ENCODE results near the gene XRCC5. TPM values are rescaled to one million over a fixed set of nuclear protein-coding genes. Genes with fewer than 3 reads are reported as not detected.
A peak's percentile ranks its signal among the peaks of the same experiment; 100 is the strongest.

The XRCC5 gene
- total and polyA plus RNA-seq, 7 experiments from 2014 or later = 168 to 347 (median 231) TPM

- Mint-ChIP-seq H3K4me3 (peak overlapping the region; percentile 76 to 97 (median 94)), H3K9me3 (no peaks in the 10 kb centered on the region), H3K36me3 (peaks cover 0 to 14% (median 4%) of the 10 kb centered on the region in 5 donors), H3K27me3 (no peaks in the 10 kb centered on the region), H3K4me1 (peaks cover 50 to 83% (median 66%) of the 10 kb centered on the region in 7 donors), H3K27ac (peak overlapping the region; percentile 59 to 97 (median 95))
- intact Hi-C loops (cut with micrococcal nuclease) = loop anchor here (2.0 to 10.0 kb wide), 4 partner anchors 47 to 1277 kb away; partner anchors contain the start of genes BARD1 (in 2 of the 2), ATIC (in 1 of the 2) and MREG (in 1 of the 2)
- peaks cover 42 to 61% of the 10 kb centered on the region in 2 donors for H3K4me1 ChIP-seq (ENCODE audit: control insufficient read depth in 2 of 2, insufficient read depth in 2 of 2, low read length in 2 of 2)
- H3K27me3 ChIP-seq (ENCODE audit: control insufficient read depth in 2 of 2, insufficient read depth in 2 of 2, low read length in 2 of 2) = no peaks in the 10 kb centered on the region
- peak overlapping the region; percentile 95 for H3K4me3 ChIP-seq (ENCODE audit: low read length)
- H3K9me3 ChIP-seq (ENCODE audit: control insufficient read depth in 2 of 3, low read length in 3 of 3) = no peaks in the 10 kb centered on the region
- H3K27ac ChIP-seq (ENCODE audit: low read depth, low read length) = peak overlapping the region; percentile 77
- peaks cover 0 to 3% (median 0%) of the 10 kb centered on the region in 3 experiments for H3K36me3 ChIP-seq (ENCODE audit: control insufficient read depth in 2 of 3, insufficient read depth in 3 of 3, low read length in 3 of 3)
- peak; percentile 4 for ATAC-seq
- CTCF ChIA-PET = interaction anchor here (1.0 to 1.8 kb wide), 3 partner anchors 25 to 50 kb away, joined by 3 to 12 read pairs (median 3); partner anchors contain the start of gene XRCC5
- POLR2A ChIA-PET = interaction anchor here (1.0 to 7.3 kb wide), 11 partner anchors 10 to 76 kb away, joined by 3 to 166 read pairs (median 5); partner anchors contain the start of gene XRCC5
- peak in 1 of 9 donors; percentile 14 for DNase-seq
These were observed 26.9 kb upstream of the XRCC5 start for GRCh38 chr2:216082117-216082711.

GRCh38 chr2:216082805-216083204 is 26.3 kb upstream of the XRCC5 start:
- ATAC-seq (no peak), DNase-seq (peak in 1 of 9 donors; percentile 6)
- Mint-ChIP-seq H3K27ac (peak overlapping the region; percentile 59 to 97 (median 95)), H3K4me3 (peak overlapping the region; percentile 76 to 97 (median 94)), H3K9me3 (no peaks in the 10 kb centered on the region), H3K36me3 (peaks cover 0 to 14% (median 4%) of the 10 kb centered on the region in 5 donors), H3K4me1 (peaks cover 50 to 85% (median 66%) of the 10 kb centered on the region in 7 donors), H3K27me3 (no peaks in the 10 kb centered on the region)
- Histone ChIP-seq H3K27ac (ENCODE audit: low read depth, low read length) (peak overlapping the region; percentile 77), H3K4me3 (ENCODE audit: low read length) (peak overlapping the region; percentile 95), H3K9me3 (ENCODE audit: control insufficient read depth in 2 of 3, low read length in 3 of 3) (no peaks in the 10 kb centered on the region), H3K36me3 (ENCODE audit: control insufficient read depth in 2 of 3, insufficient read depth in 3 of 3, low read length in 3 of 3) (peaks cover 0 to 3% (median 0%) of the 10 kb centered on the region in 3 experiments), H3K27me3 (ENCODE audit: control insufficient read depth in 2 of 2, insufficient read depth in 2 of 2, low read length in 2 of 2) (no peaks in the 10 kb centered on the region), H3K4me1 (ENCODE audit: control insufficient read depth in 2 of 2, insufficient read depth in 2 of 2, low read length in 2 of 2) (peaks cover 42 to 61% of the 10 kb centered on the region in 2 donors)
- POLR2A ChIA-PET = interaction anchor here (0.7 to 7.3 kb wide), 8 partner anchors 9 to 41 kb away, joined by 3 to 166 read pairs (median 4); partner anchors contain the start of gene XRCC5
- intact Hi-C loops (cut with micrococcal nuclease) = loop anchor here (2.0 to 10.0 kb wide), 4 partner anchors 48 to 1278 kb away; partner anchors contain the start of genes BARD1 (in 2 of the 2), ATIC (in 1 of the 2) and MREG (in 1 of the 2)
- CTCF ChIA-PET = interaction anchor here (2.0 kb wide), 1 partner anchor 24 kb away, joined by 13 read pairs; no protein-coding TSS in a partner anchor

DNA sequence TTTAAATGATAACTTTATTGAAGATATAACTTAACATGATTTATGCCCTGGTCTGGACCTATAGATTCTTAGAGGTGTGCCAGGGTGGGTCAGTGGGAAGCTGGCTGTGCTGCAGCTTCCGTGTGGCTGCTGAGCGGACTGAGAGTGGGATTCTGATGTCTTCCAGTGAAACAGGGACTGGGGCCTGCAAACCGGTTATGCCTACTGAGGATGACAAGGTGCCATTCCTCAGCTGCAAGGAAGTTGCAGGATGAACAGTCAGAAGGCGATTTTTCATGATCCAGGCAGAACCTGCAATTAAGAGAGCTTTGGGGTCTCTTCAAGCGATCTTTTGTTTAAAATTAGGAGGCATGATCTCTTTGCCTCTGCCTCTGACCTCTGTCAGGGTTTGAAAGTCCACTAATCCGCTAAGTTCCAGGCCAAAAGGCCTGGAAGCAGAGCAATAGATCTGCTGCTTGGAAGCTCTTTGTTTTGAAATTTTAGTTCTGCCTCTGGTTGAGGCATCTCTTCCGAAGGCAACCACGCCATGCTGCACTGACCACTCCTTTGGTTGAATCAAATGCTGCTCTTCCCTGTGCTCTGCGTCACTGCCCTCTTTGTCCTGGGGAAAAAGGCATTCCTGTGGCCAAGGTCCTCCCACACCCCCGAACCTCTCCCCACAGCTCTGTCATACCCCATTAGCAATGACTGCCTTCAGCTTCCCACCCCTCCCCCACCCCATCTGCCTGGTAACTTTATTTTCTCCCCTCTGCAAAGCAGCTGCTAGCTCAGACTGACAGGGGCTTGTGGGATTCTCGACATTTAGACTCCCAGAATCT is 25.5 kb upstream of the XRCC5 start:
- Histone ChIP-seq H3K4me1 (ENCODE audit: control insufficient read depth in 2 of 2, insufficient read depth in 2 of 2, low read length in 2 of 2) (peaks cover 42 to 57% of the 10 kb centered on the region in 2 donors), H3K27me3 (ENCODE audit: control insufficient read depth in 2 of 2, insufficient read depth in 2 of 2, low read length in 2 of 2) (no peaks in the 10 kb centered on the region), H3K9me3 (ENCODE audit: control insufficient read depth in 2 of 3, low read length in 3 of 3) (no peaks in the 10 kb centered on the region), H3K27ac (ENCODE audit: low read depth, low read length) (peak overlapping the region; percentile 77), H3K36me3 (ENCODE audit: control insufficient read depth in 2 of 3, insufficient read depth in 3 of 3, low read length in 3 of 3) (peaks cover 0 to 3% (median 0%) of the 10 kb centered on the region in 3 experiments), H3K4me3 (ENCODE audit: low read length) (peak overlapping the region; percentile 15)
- no peak for DNase-seq
- POLR2A ChIA-PET = interaction anchor here (0.7 to 7.3 kb wide), 10 partner anchors 8 to 41 kb away, joined by 3 to 166 read pairs (median 4); partner anchors contain the start of gene XRCC5
- intact Hi-C loops (cut with micrococcal nuclease) = loop anchor here (1.0 to 10.0 kb wide), 8 partner anchors 8 to 1279 kb away; partner anchors contain the start of genes BARD1 (in 2 of the 2), ATIC (in 1 of the 2), MREG (in 1 of the 2) and XRCC5 (in 1 of the 2)
- peak overlapping the region; percentile 76 to 97 (median 93) for H3K4me3 Mint-ChIP-seq
- peak overlapping the region; percentile 86 to 99 (median 95) for H3K27ac Mint-ChIP-seq
- CTCF ChIA-PET = interaction anchor here (0.8 to 2.0 kb wide), 9 partner anchors 9 to 51 kb away, joined by 3 to 14 read pairs (median 5); partner anchors contain the start of gene XRCC5
- H3K27me3 Mint-ChIP-seq = no peaks in the 10 kb centered on the region
- ATAC-seq = no peak
- no peaks in the 10 kb centered on the region for H3K9me3 Mint-ChIP-seq
- peaks cover 0 to 14% (median 5%) of the 10 kb centered on the region in 5 donors for H3K36me3 Mint-ChIP-seq
- H3K4me1 Mint-ChIP-seq = peaks cover 51 to 82% (median 65%) of the 10 kb centered on the region in 7 donors

DNA sequence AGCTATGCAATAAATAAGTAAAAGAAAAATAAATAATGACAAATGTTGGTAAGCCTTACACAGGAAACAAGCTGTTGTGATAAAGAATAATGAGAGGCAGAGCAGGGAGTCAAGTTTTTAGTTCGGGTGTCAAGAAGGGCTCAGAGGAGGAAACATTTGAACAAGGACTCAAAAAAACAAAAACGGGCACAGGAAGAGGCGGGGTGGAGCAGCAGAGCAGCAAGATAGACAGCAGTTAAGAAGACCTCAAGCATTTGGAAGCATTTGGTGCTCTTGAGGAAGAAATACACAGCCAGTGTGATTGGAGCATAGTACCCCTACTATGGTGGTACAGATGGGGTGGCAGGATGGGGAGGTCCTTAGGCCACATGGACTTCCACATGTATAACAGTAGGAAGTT is 24.6 kb upstream of the XRCC5 start:
- Mint-ChIP-seq H3K27me3 (no peaks in the 10 kb centered on the region), H3K4me3 (peak overlapping the region; percentile 76 to 97 (median 93)), H3K36me3 (peaks cover 0 to 16% (median 9%) of the 10 kb centered on the region in 5 donors), H3K27ac (peak overlapping the region; percentile 86 to 99 (median 95)), H3K4me1 (peaks cover 53 to 81% (median 66%) of the 10 kb centered on the region in 7 donors), H3K9me3 (no peaks in the 10 kb centered on the region)
- H3K27me3 ChIP-seq (ENCODE audit: control insufficient read depth in 2 of 2, insufficient read depth in 2 of 2, low read length in 2 of 2) = no peaks in the 10 kb centered on the region
- ATAC-seq (peak; percentile 32), DNase-seq (peak in 7 of 9 donors; percentile 38 to 58 (median 46))
- intact Hi-C loops (cut with micrococcal nuclease) = loop anchor here (1.0 to 10.0 kb wide), 6 partner anchors 9 to 1280 kb away; partner anchors contain the start of genes BARD1 (in 2 of the 2), ATIC (in 1 of the 2) and XRCC5 (in 1 of the 2)
- peak overlapping the region; percentile 77 for H3K27ac ChIP-seq (ENCODE audit: low read depth, low read length)
- peaks cover 0 to 3% (median 0%) of the 10 kb centered on the region in 3 experiments for H3K36me3 ChIP-seq (ENCODE audit: control insufficient read depth in 2 of 3, insufficient read depth in 3 of 3, low read length in 3 of 3)
- ChIA-PET CTCF (interaction anchor here (0.8 to 2.0 kb wide), 9 partner anchors 10 to 52 kb away, joined by 3 to 14 read pairs (median 5); partner anchors contain the start of gene XRCC5), POLR2A (interaction anchor here (0.7 to 7.3 kb wide), 7 partner anchors 9 to 27 kb away, joined by 3 to 166 read pairs (median 4); partner anchors contain the start of gene XRCC5)
- peaks cover 42 to 53% of the 10 kb centered on the region in 2 donors for H3K4me1 ChIP-seq (ENCODE audit: control insufficient read depth in 2 of 2, insufficient read depth in 2 of 2, low read length in 2 of 2)
- peak overlapping the region; percentile 15 for H3K4me3 ChIP-seq (ENCODE audit: low read length)
- H3K9me3 ChIP-seq (ENCODE audit: control insufficient read depth in 2 of 3, low read length in 3 of 3) = no peaks in the 10 kb centered on the region

GRCh38 chr2:216086207-216086893 is 22.8 kb upstream of the XRCC5 start:
- peaks cover 33 to 45% of the 10 kb centered on the region in 2 donors for H3K4me1 ChIP-seq (ENCODE audit: control insufficient read depth in 2 of 2, insufficient read depth in 2 of 2, low read length in 2 of 2)
- DNase-seq = no peak
- H3K4me3 ChIP-seq (ENCODE audit: low read length) = no peak overlapping the region
- intact Hi-C loops (cut with micrococcal nuclease) = loop anchor here (10.0 kb wide), 1 partner anchor 1282 kb away; the partner anchor contains the start of gene BARD1 (in 2 of the 2)
- POLR2A ChIA-PET = interaction anchor here (0.6 to 7.3 kb wide), 3 partner anchors 7 to 83 kb away, joined by 3 to 166 read pairs (median 3); partner anchors contain the start of gene XRCC5
- H3K36me3 ChIP-seq (ENCODE audit: control insufficient read depth in 2 of 3, insufficient read depth in 3 of 3, low read length in 3 of 3) = peaks cover 0 to 2% (median 0%) of the 10 kb centered on the region in 3 experiments
- Mint-ChIP-seq H3K9me3 (no peaks in the 10 kb centered on the region), H3K27me3 (no peaks in the 10 kb centered on the region), H3K27ac (peak overlapping the region; percentile 15 to 97 (median 73)), H3K4me3 (peak overlapping the region in 5 of 10 donors; percentile 5 to 36 (median 33)), H3K36me3 (peaks cover 5 to 18% (median 13%) of the 10 kb centered on the region in 5 donors), H3K4me1 (peaks cover 46 to 79% (median 63%) of the 10 kb centered on the region in 7 donors)
- ATAC-seq = no peak
- CTCF ChIA-PET = interaction anchor here (0.6 kb wide), 1 partner anchor 27 kb away, joined by 3 read pairs; no protein-coding TSS in a partner anchor
- H3K27me3 ChIP-seq (ENCODE audit: control insufficient read depth in 2 of 2, insufficient read depth in 2 of 2, low read length in 2 of 2) = no peaks in the 10 kb centered on the region
- no peaks in the 10 kb centered on the region for H3K9me3 ChIP-seq (ENCODE audit: control insufficient read depth in 2 of 3, low read length in 3 of 3)
- H3K27ac ChIP-seq (ENCODE audit: low read depth, low read length) = peak overlapping the region; percentile 45
